GM23338 (cell line): ENCODE measurements around the gene SPPL2C. TPM values are rescaled to one million over a fixed set of nuclear protein-coding genes. Genes with fewer than 3 reads are reported as not detected.
A peak's percentile ranks its signal among the peaks of the same experiment; 100 is the strongest.

ENCODE experiments used
- ATAC-seq: fragments of 200-7000 bp; cut with Tn5 transposase; 3 replicates; pipeline ENCODE4 v1.9.1; 2020
- DNase-seq: peaks from one replicate; pipeline ENCODE4 v3.0.0-alpha.2; 2015; ENCODE audit warnings: low spot score
- H2AFZ ChIP-seq: fragments of 200-600 bp; sonication (generic); 2 replicates; pipeline ENCODE4 v1.8.0; 2016; ENCODE audit warnings: antibody characterized with exemption, mild to moderate bottlenecking, moderate library complexity
- H3F3A ChIP-seq: fragments of 200-600 bp; sonication (generic); replicated peaks from 2 replicates; pipeline ENCODE4 v1.8.0; 2017; ENCODE audit warnings: antibody characterized with exemption, mixed run types, low read depth
- H3K27ac ChIP-seq: fragments of 200-600 bp; sonication (generic); 2 replicates; pipeline ENCODE4 v1.6.1; 2016; ENCODE audit warnings: low read depth
- H3K27me3 ChIP-seq: fragments of 200-600 bp; sonication (generic); 2 replicates; pipeline ENCODE4 v1.8.0; 2016; ENCODE audit warnings: mild to moderate bottlenecking, mixed run types, moderate library complexity; ENCODE audit not compliant: insufficient read depth
- H3K36me3 ChIP-seq: fragments of 200-600 bp; sonication (generic); 2 replicates; pipeline ENCODE4 v1.8.0; 2016; ENCODE audit warnings: mild to moderate bottlenecking; ENCODE audit not compliant: insufficient read depth
- H3K4me1 ChIP-seq: fragments of 200-600 bp; sonication (generic); 2 replicates; pipeline ENCODE4 v1.8.0; 2016; ENCODE audit warnings: mild to moderate bottlenecking, moderate library complexity; ENCODE audit not compliant: insufficient read depth
- H3K4me2 ChIP-seq: fragments of 200-600 bp; sonication (generic); 2 replicates; pipeline ENCODE4 v1.7.1; 2017; ENCODE audit warnings: mixed run types
- H3K4me3 ChIP-seq: fragments of 200-600 bp; sonication (generic); 2 replicates; pipeline ENCODE4 v1.6.1; 2016; ENCODE audit warnings: mixed run types
- H3K79me2 ChIP-seq: fragments of 200-600 bp; sonication (generic); replicated peaks from 2 replicates; pipeline ENCODE4 v1.8.0; 2017; ENCODE audit warnings: mild to moderate bottlenecking; ENCODE audit not compliant: insufficient read depth
- H3K9me2 ChIP-seq: fragments of 200-600 bp; sonication (generic); 2 replicates; pipeline ENCODE4 v1.8.0; 2017; ENCODE audit not compliant: insufficient read depth
- H4K20me1 ChIP-seq: fragments of 200-600 bp; sonication (generic); replicated peaks from 2 replicates; pipeline ENCODE4 v1.8.0; 2017; ENCODE audit warnings: mild to moderate bottlenecking; ENCODE audit not compliant: insufficient read depth
- H3K27ac Mint-ChIP-seq: 2 replicates; pipeline ENCODE4 v1.8.0; 2020; ENCODE audit warnings: inconsistent platforms, mild to moderate bottlenecking, moderate library complexity, mixed read lengths
- H3K27me3 Mint-ChIP-seq: 3 replicates; pipeline ENCODE4 v1.8.0; 2022; ENCODE audit warnings: low read depth, mild to moderate bottlenecking, moderate library complexity, mixed read lengths, inconsistent platforms; ENCODE audit not compliant: insufficient read depth, poor library complexity
- H3K36me3 Mint-ChIP-seq: 3 replicates; pipeline ENCODE4 v1.8.0; 2021; ENCODE audit warnings: low read depth, mild to moderate bottlenecking, inconsistent platforms, moderate library complexity, mixed read lengths
- H3K4me1 Mint-ChIP-seq: 3 replicates; pipeline ENCODE4 v1.8.0; 2020; ENCODE audit warnings: mild to moderate bottlenecking, inconsistent platforms, mixed read lengths
- H3K4me3 Mint-ChIP-seq: 3 replicates; pipeline ENCODE4 v1.8.0; 2021; ENCODE audit warnings: moderate library complexity, mild to moderate bottlenecking, inconsistent platforms, mixed read lengths
- H3K9me3 Mint-ChIP-seq: 3 replicates; pipeline ENCODE4 v1.8.0; 2020; ENCODE audit warnings: moderate library complexity, mild to moderate bottlenecking, inconsistent platforms, mixed read lengths
- CREB1 ChIP-seq: fragments of 250-450 bp; sonication (Bioruptor Pico); IDR thresholded peaks from 2 replicates; pipeline ENCODE4 v1.5.0; 2020; ENCODE audit warnings: low read depth, mild to moderate bottlenecking, moderate library complexity
- CTCF ChIP-seq, 2 experiments: fragments of 200-600 bp in 1 of 2; sonication (generic) in 1 of 2; conservative IDR thresholded peaks; 2 replicates each; pipeline versions ENCODE4 v1.5.1 to v1.6.1; 2016 to 2017; ENCODE audit warnings: antibody characterized with exemption in 2 of 2, low read depth in 2 of 2, mild to moderate bottlenecking in 2 of 2, moderate library complexity in 1 of 2
- ETS1 ChIP-seq: IDR thresholded peaks from 2 replicates; pipeline ENCODE4 v1.6.1; 2016; ENCODE audit warnings: antibody characterized with exemption
- EZH2 ChIP-seq: fragments of 200-600 bp; sonication (generic); IDR thresholded peaks from one replicate; pipeline ENCODE4 v1.8.0; 2017; ENCODE audit warnings: antibody characterized with exemption, mild to moderate bottlenecking, low read depth; ENCODE audit not compliant: unreplicated experiment
- EZH2phosphoT487 ChIP-seq: fragments of 200-600 bp; sonication (generic); IDR thresholded peaks from one replicate; pipeline ENCODE4 v1.8.1; 2018; ENCODE audit warnings: antibody characterized with exemption; ENCODE audit not compliant: unreplicated experiment
- JUNB ChIP-seq: IDR thresholded peaks from one replicate; pipeline ENCODE4 v1.6.1; 2016; ENCODE audit warnings: antibody characterized with exemption; ENCODE audit not compliant: unreplicated experiment
- NANOG ChIP-seq: IDR thresholded peaks from 2 replicates; pipeline ENCODE4 v1.6.1; 2016; ENCODE audit warnings: antibody characterized with exemption, borderline replicate concordance
- POLR2AphosphoS5 ChIP-seq: IDR thresholded peaks from 2 replicates; pipeline ENCODE4 v1.6.1; 2016; ENCODE audit warnings: antibody characterized with exemption, low read depth
- REST ChIP-seq: IDR thresholded peaks from one replicate; pipeline ENCODE4 v1.6.1; 2018; ENCODE audit warnings: antibody characterized with exemption; ENCODE audit not compliant: unreplicated experiment
- STAT1 ChIP-seq: IDR thresholded peaks from one replicate; pipeline ENCODE4 v1.6.1; 2016; ENCODE audit warnings: antibody characterized with exemption; ENCODE audit not compliant: unreplicated experiment
- ZNF114 ChIP-seq: fragments of 250-450 bp; sonication (Bioruptor Pico); IDR thresholded peaks from 2 replicates; pipeline ENCODE4 v1.5.0; 2020; ENCODE audit warnings: mild to moderate bottlenecking, moderate library complexity
- ZNF331 ChIP-seq: fragments of 250-450 bp; sonication (Bioruptor Pico); IDR thresholded peaks from 2 replicates; pipeline ENCODE4 v1.5.0; 2020; ENCODE audit warnings: low read depth, mild to moderate bottlenecking, moderate library complexity
- polyA plus RNA-seq: library from polyadenylated mRNA; unstranded; fragments of >200 nt; fragmentation: Nextera tagmentation; extraction: Ambion mirVana; gene quantifications from 2 replicates; pipeline ENCODE4 v1.2.1, GENCODE V29; 2016
- total RNA-seq: library from RNA; depleted of rRNA; stranded (reverse); fragments of >200 nt; shearing (Covaris generic); gene quantifications from 2 replicates; pipeline ENCODE4 v1.2.3, GENCODE V29; 2014

The SPPL2C gene
- total and polyA plus RNA-seq, 2 experiments from 2014 or later = 0.14 TPM; not detected in 1

- H3K9me3 Mint-ChIP-seq = no peaks in the 10 kb centered on the region
- H3K27me3 ChIP-seq = no peaks in the 10 kb centered on the region
- H3K27ac ChIP-seq = no peak overlapping the region
- TF ChIP-seq CTCF (conservative IDR thresholded peaks at IDR 0.05; ENCODE audit: low read depth in 2 of 2) (no peak), ZNF114 (no peak), JUNB (no peak), CREB1 (CRISPR knock-in tag) (no peak), EZH2 (no peak), ETS1 (no peak)
- no peaks in the 10 kb centered on the region for H3K36me3 ChIP-seq
- H3K4me2 ChIP-seq = no peak overlapping the region
- H2AFZ ChIP-seq = no peak overlapping the region
- H3K4me1 Mint-ChIP-seq = no peaks in the 10 kb centered on the region; the same call in 2 of the 3 replicates
- H3K4me1 ChIP-seq = no peaks in the 10 kb centered on the region
- H3K79me2 ChIP-seq = no peaks in the 10 kb centered on the region
- no peak overlapping the region for H3K4me3 ChIP-seq
- H3K9me2 ChIP-seq = no peaks in the 10 kb centered on the region
- no peaks in the 10 kb centered on the region for H3K36me3 Mint-ChIP-seq
- no peak for DNase-seq
- H4K20me1 ChIP-seq = no peaks in the 10 kb centered on the region
- H3F3A ChIP-seq = no peaks in the 10 kb centered on the region
- no peak overlapping the region for H3K27ac Mint-ChIP-seq
- H3K27me3 Mint-ChIP-seq = peaks cover 21% of the 10 kb centered on the region
- ATAC-seq = no peak
- H3K4me3 Mint-ChIP-seq = no peak overlapping the region
Observed at GRCh38 chr17:45821147-45821546, 23.5 kb upstream of the SPPL2C start.

- H3K79me2 ChIP-seq = no peaks in the 10 kb centered on the region
- H3K27ac ChIP-seq = no peak overlapping the region
- DNase-seq (peak; percentile 22), ATAC-seq (peak; percentile 24; the same call in 2 of the 3 replicates)
- H3F3A ChIP-seq = no peaks in the 10 kb centered on the region
- no peaks in the 10 kb centered on the region; the same call in 2 of the 3 replicates for H3K4me1 Mint-ChIP-seq
- no peak overlapping the region for H3K4me2 ChIP-seq
- H3K9me3 Mint-ChIP-seq = no peaks in the 10 kb centered on the region
- TF ChIP-seq ZNF114 = no peak
- TF ChIP-seq CTCF (conservative IDR thresholded peaks at IDR 0.05; ENCODE audit: low read depth in 2 of 2) = no peak
- TF ChIP-seq EZH2 = no peak
- no peak for TF ChIP-seq REST
- no peak for TF ChIP-seq STAT1
- TF ChIP-seq NANOG = no peak
- no peak for TF ChIP-seq EZH2phosphoT487
- no peak for TF ChIP-seq ZNF331 (CRISPR knock-in tag)
- TF ChIP-seq POLR2AphosphoS5 = no peak
- no peak for TF ChIP-seq CREB1 (CRISPR knock-in tag)
- no peak for TF ChIP-seq ETS1
- no peaks in the 10 kb centered on the region for H3K9me2 ChIP-seq
- peaks cover 22% of the 10 kb centered on the region for H3K27me3 Mint-ChIP-seq
- no peaks in the 10 kb centered on the region for H3K36me3 Mint-ChIP-seq
- H2AFZ ChIP-seq = no peak overlapping the region
- no peaks in the 10 kb centered on the region for H3K27me3 ChIP-seq
- no peak overlapping the region for H3K4me3 ChIP-seq
- no peaks in the 10 kb centered on the region for H4K20me1 ChIP-seq
- H3K4me3 Mint-ChIP-seq = no peak overlapping the region
- H3K36me3 ChIP-seq = no peaks in the 10 kb centered on the region
- H3K4me1 ChIP-seq = no peaks in the 10 kb centered on the region
- H3K27ac Mint-ChIP-seq = no peak overlapping the region
Observed at GRCh38 chr17:45823598-45823997, 21.1 kb upstream of the SPPL2C start.
